SKM-1 (cell line): ENCODE data around the gene MTHFD2L.
A peak's percentile ranks its signal among the peaks of the same experiment; 100 is the strongest.
"Not testable (repeated sequence)": the region's sequence is repeated elsewhere in the genome, so short reads cannot be mapped to it uniquely, and the experiment has no call there.

Source experiments
- DNase-seq: peaks from one replicate; lab custom pipeline; 2025; ENCODE audit not compliant: unreplicated experiment; lab: John Stamatoyannopoulos, UW

Gene MTHFD2L

DNA sequence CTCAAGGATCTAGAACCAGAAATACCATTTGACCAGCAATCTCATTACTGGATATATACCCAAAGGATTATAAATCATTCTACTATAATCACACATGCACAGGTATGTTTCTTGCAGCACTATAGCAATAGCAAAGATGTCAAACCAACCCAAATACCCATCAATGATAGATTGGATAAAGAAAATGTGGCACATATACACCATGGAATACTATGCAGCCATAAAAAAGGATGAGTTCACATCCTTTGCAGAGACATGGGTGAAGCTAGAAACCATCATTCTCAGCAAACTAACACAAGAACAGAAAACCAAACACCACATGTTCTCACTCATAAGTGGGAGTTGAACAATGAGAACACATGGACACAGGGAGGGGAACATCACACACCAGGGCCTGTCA, 25.7 kb upstream of the MTHFD2L start:
- not testable (repeated sequence) for DNase-seq

DNA sequence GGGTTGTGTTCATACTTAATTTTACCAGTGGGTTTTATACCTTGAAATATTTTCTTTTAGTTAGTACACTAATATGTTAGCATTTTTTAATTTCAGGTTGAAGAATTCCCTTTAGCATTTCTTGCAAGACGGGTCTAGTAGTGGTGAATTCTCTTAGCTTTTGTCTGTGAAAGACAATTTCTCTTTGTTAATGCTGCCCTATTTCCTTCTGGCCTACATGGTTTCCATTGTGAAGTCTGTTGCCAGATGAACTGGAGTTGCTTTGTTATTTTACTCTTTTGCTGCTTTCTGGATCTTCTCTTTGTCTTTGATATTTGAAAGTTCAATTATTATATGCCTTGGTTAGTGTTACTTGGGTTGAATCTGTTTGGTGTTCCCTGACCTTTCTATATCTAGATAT, 25.0 kb upstream of the MTHFD2L start:
- no peak for DNase-seq

GRCh38 chr4:74133786-74134499, 24.0 kb upstream of the MTHFD2L start:
- peak; percentile 60 for DNase-seq

DNA sequence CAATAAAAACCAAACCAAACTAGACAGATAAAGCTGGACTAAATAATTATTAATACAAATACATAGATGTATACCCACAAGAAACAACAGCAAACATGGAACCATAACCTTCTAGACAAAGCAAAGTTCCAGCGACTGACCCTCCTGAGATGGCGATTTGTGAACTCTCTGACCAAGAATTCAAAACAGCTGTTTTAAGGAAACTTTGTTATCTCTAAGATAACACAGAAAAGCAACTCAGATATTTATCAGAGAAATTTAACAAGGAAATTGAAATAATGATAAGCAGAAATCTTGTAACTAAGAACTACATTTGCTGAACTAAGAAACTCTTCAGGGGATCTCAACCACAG, 23.4 kb upstream of the MTHFD2L start:
- no peak for DNase-seq

DNA sequence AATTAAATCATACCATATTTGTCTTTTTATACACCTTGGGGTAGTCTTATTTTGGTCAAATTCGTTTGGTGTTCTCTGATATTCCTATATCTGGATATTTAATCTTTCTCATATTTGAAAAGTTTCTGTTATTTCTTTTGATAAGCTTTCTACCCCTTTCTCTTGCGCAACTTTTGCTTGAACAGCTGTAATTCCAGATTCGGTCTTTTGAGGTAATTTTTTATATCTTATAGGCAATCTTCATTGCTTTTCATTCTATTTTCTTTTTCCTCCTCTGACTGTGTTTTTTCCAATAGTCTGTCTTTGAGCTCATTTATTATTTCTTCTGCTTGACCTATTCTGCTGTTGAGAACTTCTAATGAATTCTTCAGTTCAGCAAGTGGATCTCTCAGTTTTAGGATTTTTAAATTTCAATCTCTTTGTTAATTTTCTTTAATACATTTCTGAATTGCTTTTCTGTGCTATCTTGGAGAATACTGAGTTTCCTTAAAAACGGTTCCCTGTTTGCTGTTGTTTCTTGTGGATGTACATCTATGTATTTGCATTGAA, 11.3 kb upstream of the MTHFD2L start:
- no peak for DNase-seq

- no peak for DNase-seq
These were observed 9.7 kb upstream of the MTHFD2L start for GRCh38 chr4:74148205-74148604.

- no peak for DNase-seq
These were observed 5.1 kb upstream of the MTHFD2L start for GRCh38 chr4:74152836-74153235.

- no peak for DNase-seq
These were observed 1.4 kb upstream of the MTHFD2L start for GRCh38 chr4:74156521-74156920.

GRCh38 chr4:74157154-74157553, 764 bp upstream of the MTHFD2L start:
- no peak for DNase-seq

DNA sequence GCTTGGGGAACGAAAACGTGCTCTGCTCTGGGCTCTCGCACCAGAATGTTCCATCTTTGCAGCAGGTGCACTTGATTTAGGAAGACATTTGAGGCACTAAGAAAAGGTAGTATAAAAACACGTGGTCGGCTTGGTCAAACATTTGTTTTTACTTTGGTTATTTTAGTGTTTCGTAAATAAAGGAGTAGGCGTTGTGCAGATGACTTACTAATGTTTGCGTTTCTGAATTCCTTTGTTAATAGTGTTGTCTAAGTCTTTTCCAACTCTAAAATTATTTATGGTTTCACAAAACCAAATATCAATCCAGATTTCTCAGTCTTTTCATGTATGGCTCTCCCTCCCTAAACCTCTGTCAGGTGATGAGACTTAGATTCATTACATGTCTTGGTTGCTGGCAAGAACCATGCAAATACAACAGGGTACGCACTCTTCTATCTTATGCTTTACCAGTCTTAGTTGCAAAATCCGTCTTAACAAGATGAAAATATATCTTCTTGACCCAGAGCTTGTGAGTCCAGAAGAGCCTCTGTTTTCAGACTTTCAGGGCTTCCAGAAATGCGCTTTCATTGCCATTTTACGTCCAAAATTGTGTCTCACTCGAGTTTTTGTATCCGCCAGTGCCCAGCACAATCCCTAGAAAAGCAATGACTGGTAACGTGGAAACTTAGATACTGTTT, 686 bp downstream of the MTHFD2L start:
- DNase-seq: no peak

DNA sequence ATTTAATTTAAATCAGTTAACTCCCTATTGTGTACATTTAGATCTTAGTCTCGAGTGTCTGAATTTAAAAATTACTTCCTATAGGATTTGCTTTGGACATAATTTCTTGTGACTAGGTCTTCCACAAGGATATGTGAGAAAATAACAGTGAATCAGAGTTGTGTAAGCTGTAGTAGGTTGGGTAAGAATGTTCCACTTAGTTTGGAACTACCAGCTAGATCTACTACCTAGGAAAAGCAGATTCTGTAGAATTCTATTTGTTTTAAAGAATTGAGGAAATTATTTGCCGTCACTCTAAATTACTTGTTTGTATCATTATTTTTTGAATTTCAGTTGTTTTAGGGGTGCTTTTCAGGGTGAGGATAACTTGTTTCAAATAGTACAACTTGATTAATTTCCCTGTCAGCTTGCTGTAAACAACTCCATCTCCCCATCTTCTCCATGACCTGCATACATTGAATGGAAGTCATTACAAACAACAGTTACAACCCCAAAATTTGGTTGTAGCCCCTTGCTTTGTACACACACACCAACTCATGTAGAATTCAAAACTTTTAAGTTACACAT, 1.3 kb downstream of the MTHFD2L start:
- DNase-seq: no peak

DNA sequence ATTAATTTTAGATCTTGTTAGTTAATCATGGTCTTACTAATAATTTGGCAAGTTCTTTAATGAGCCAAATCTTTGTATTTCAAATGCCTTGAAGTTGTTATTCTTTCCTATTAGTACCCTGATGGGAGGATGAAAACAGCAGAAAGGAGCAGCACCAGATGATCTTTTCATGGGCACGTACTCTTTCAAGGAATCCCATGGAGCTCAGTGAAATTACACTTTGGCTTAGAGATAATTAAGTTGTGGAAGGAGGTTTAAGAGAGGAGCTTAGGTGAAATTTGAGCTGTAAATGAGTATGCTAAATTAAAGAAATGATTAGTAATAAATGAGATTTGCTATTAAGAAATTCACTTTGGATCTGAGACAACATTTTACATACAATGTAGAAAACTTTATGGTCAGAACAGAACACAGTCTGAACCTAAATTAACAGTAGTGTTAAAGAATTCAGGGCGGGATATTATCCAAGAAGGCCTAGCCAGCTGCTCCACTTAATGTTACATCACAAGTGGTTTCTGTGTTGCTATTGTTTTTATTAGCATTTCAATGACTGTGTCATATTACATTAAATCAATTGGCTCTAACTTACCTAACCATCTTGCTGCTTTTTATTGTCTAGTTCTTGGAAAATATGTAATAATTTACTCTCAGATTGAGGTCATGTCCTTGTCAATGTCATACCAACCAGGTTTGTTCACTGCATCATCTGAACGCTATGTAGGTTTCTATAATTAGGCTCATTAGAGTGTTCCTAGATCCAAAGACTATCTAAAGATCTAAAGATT, 3.9 kb downstream of the MTHFD2L start:
- no peak for DNase-seq

- peak; percentile 40 for DNase-seq
These were observed 8.2 kb downstream of the MTHFD2L start for GRCh38 chr4:74166135-74166534.

- DNase-seq: no peak
These were observed 8.9 kb downstream of the MTHFD2L start for GRCh38 chr4:74166818-74167217.

- no peak for DNase-seq
These were observed 9.7 kb downstream of the MTHFD2L start for GRCh38 chr4:74167585-74167984.

DNA sequence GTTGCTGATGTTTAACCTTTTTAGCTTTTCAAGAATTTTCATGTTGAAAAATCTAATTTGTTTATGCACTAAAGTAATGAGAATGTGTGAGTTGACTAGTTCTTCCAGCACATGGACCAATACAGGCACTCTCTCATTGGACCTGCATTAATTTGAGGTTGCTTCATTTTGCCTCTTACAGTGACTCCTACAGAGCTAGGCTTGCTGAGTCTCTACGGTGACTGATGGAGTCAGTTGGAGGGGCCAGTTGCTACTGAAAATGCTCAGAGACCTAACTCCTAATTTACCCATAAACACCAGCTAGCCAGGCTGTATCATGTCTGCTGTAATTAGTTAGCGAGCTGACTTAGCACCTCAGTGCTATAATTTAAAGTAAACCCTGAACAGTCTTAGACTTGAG, 10.9 kb downstream of the MTHFD2L start:
- no peak for DNase-seq

DNA sequence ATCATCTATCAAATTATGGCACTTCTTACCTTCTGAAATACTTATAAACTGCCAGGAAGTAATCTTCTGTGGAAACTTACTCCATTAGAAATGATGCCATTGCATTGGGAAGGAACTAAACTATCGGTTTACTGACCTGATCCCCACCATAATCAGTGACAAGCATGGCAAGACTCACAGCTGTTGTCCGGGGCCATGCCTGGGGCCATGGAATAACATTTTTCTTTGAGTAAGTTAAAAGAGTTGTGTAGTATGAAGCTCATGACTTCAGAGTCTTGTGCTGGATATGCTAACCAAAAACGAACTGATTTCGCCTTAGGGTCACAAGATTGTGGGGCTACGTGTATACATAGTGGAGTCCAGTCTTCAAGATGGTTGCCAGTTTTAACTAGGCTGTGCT, 15.4 kb downstream of the MTHFD2L start:
- no peak for DNase-seq

DNA sequence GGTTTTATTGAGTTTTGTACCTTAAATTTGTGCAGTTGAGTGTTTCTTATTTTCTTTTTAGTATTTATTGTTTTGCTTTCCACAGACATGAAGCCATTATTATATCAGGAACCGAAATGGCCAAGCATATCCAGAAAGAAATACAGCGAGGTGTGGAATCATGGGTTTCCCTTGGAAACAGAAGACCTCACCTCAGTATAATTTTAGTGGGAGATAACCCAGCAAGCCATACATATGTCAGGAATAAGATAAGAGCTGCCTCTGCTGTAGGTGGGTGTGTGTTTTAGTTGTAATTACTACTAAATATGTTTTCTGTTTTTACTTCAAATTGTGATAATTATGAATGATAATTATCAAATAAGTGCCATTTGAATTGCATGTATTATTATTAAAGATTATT, 16.5 kb downstream of the MTHFD2L start:
- DNase-seq: no peak

GRCh38 chr4:74174941-74175340, 17.0 kb downstream of the MTHFD2L start:
- no peak for DNase-seq

DNA sequence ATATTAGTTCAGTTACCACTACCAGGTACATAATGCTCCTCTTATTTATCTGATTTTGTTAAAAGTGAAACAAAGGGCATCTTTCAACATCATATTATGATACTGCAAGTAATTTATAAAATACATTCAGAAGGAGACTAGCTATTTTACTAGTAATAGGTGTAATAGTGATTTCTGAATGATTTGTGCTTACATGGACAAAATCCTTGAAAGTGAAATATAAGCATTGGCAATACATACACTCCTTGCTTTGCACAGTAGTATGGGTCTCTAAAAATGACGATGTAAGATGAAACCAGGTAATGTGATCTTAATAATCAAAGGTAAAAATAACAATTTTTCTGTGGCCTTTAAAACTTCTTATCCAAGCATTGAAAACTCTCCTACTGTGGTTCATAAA, 17.5 kb downstream of the MTHFD2L start:
- DNase-seq: no peak

DNA sequence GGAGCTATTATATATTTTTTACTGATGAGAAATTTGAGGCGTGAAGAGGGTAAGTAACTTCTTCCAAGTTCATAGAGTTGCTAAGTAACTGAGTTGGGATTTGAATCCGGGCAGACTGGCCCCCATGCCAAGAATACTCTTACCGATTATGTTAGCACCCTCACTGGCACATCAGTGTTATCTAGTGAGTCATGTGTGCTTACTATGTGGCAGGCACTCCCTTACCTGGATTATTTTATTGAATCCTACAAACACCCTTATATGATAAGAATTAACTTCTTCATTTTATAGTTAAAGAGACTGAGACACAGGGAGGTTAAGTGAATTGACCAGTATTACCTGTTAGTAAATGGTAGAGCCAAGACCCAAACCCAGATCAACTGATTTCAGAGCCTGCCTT, 20.9 kb downstream of the MTHFD2L start:
- DNase-seq: no peak

GRCh38 chr4:74181219-74181618, 23.3 kb downstream of the MTHFD2L start:
- DNase-seq: no peak
